ENCODE measurements around the gene KICS2.
"Not testable (repeated sequence)": the region's sequence is repeated elsewhere in the genome, so short reads cannot be mapped to it uniquely, and the experiment has no call there.

The KICS2 gene

DNA sequence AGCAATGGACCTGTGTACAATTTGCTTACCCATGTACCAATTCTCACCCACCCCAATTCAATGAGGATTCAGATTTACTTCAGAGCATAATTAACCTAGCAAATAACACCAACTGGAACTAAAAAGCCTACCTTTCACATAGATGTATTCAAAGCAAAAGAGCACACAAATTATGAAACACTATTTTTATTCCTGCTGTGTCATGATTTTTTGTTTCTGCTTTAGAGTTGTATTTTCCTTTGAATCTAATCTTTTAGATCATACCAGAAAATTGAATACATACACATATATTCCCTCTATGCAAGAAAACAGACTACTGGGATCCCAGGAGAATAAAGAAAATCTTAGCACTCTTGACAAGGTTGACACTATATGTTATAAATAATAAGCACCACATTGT, 5.9 kb downstream of the KICS2 start:
- DNase-seq (ENCODE audit: low read depth) = no peak

DNA sequence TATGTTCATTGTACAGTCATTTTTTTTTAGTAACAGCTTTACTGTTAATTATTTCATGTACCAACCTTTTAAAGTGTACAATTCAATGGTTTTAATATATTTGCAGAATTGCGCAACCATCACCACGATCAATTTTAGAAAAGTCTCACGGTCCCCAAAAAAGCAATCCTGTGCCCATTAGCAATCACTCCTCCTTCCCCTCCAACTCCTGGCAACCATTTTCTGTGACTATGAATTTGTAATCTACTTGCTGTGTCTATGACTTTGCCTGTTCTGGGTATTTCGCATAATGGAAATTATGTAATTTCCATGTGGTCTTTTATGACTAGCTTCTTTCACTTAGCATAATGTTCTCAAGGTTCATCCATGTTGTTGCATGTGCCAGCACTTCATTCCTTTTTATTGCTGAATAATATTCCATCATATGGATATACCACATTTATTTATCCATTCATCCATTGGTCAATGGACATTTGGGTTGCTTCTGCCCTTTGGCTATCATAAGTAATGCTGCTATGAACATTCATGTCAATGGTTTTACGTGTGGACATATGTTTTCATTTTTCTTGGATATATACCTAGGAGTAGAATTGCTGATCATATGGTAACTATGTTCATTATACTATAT, 9.9 kb downstream of the KICS2 start:
- DNase-seq (ENCODE audit: low read depth) = no peak

GRCh38 chr12:64207453-64207852, 14.6 kb downstream of the KICS2 start:
- no peak for DNase-seq (ENCODE audit: low read depth)

- no peak for DNase-seq (ENCODE audit: low read depth)
Observed at GRCh38 chr12:64205542-64205941, 16.6 kb downstream of the KICS2 start.

DNA sequence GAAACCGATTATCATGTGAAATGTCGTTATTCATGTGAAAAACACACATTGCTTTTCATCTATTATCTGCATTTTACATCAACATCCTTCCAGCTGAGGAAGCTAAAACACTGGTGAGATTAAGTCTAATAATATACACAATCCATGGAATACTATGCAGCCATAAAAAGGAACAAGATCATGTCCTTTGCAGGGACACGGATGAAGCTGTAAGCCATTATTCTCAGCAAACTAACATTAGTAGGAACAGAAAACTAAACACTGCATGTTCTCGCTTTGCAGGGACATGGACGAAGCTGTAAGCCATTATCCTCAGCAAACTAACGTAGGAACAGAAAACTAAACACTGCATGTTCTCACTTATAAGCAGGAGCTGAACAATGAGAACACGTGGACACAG, 18.3 kb downstream of the KICS2 start:
- DNase-seq (ENCODE audit: low read depth) = no peak

DNA sequence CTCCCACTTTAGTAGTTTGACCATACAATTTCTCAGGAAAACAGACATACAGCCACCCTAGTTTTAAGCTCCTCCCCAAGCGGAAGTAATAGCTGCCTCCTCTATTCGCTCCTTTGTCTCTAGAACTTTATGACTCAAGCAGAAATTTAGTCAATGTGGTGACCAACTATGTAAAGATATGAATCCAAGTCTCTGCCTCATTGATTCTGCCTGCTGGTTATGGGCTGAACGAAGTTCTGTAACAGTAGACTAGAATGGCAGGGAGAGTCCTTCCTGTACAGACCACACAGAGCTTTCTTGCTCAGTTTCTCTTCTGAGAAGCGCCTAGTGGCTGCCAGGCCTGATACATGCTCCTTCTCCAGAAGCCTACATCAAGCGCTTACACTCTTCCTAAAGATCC, 19.1 kb downstream of the KICS2 start:
- no peak for DNase-seq (ENCODE audit: low read depth)

DNA sequence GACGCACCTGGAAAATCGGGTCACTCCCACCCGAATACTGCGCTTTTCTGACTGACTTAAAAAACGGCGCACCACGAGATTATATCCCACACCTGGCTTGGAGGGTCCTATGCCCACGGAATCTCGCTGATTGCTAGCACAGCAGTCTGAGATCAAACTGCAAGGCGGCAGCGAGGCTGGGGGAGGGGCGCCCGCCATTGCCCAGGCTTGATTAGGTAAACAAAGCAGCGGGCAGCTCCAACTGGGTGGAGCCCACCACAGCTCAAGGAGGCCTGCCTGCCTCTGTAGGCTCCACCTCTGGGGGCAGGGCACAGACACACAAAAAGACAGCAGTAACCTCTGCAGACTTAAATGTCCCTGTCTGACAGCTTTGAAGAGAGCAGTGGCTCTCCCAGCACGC, 26.3 kb downstream of the KICS2 start:
- not testable (repeated sequence) for DNase-seq (ENCODE audit: low read depth)

GRCh38 chr12:64194333-64195149, 27.6 kb downstream of the KICS2 start:
- peak; percentile 68 for DNase-seq (ENCODE audit: low read depth)

- DNase-seq (ENCODE audit: low read depth) = no peak
Observed at GRCh38 chr12:64193931-64194330, 28.2 kb downstream of the KICS2 start.

DNA sequence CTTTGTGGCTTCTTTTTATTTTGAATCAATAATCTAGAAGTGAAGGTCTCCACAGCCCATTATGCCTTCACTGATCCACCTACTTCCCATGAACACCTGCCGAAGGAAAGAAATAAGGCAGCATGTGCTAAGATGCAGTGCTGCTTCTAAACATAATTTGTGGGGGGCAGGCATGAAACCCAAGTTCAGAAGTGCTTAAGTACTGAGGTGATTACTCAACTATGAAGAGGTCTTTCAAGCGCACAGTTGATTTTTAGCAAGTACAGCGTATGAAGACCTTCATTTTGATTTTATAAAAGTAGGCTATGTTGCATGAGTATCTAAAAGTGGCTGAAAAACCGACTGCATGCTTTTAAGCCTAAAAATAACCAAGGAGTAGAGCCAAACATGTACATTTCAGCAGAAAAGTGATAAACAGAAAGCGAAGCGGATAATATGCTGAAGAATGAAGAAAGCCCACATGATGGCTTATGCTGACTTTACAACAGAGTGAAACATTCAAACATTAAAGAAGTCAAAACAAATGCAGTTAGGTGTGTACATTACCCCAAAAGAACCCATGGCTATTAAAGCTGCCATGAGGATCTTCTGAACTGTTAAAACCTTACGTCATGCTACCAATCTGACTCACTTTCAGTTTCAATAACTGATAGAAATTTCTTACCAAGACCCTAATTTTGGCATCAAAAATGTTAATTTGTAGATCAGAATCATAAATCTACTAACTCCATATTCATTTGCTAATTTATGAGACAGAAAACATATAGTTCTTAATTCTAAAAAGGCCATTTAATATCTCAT, 29.3 kb downstream of the KICS2 start:
- no peak for DNase-seq (ENCODE audit: low read depth)

DNA sequence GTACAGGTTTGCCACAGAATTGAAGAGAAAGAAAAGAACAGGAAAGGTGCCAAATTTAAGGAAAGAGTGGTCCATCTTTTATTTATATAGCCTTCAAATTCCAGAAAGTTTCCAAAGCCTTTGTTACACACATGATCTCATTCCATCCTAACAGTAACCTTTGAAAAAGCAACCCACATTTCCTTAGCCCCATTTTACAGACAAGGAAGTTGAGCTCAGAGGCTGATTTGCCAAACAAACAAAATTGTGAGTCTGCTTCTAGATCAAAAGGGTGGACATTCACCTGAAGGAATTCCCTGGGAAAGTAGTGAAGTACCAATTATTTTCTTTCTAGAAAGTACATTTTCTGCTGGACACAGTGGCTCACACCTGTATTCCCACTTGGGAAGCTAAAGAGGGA, 32.0 kb downstream of the KICS2 start:
- DNase-seq (ENCODE audit: low read depth) = no peak

DNA sequence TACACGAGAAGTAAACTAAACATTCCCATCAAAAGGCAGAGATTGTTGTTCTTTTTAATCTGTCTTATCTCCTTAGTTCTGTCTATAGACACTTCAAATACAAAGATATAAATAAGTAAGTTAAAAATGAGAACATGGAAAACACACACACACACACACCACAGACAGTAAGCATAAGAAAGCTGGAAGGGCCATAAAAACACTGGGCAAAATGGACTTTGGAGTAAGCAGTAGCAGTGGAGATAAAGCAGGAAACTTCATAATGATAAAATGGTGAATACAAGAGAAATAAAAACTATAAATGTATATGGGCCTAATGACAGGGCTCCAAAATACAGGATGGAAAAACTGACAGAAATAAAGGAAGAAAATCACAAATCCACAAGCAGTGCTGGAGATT, 32.6 kb downstream of the KICS2 start:
- no peak for DNase-seq (ENCODE audit: low read depth)

- no peak for DNase-seq (ENCODE audit: low read depth)
Observed at GRCh38 chr12:64187794-64188193, 34.3 kb downstream of the KICS2 start.

DNA sequence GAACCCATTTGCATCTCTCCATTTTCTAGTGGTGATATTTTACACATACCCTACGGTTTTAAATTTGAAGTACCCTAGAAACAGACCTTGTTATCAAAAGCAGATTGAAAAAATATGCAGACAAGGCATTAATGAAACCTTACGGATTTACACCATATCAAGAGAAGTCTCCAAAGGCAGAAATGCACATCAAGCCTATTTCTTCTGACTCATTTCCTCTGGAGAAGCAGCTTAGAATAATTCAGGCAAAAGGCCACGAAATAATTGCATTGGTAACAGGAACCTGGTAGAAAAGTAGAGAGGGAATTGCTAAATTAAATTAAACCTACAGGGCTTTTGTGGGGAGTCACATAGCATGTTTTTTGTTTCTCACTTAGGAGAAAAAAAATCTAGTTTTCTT, 34.7 kb downstream of the KICS2 start:
- peak; percentile 63 for DNase-seq (ENCODE audit: low read depth)

DNA sequence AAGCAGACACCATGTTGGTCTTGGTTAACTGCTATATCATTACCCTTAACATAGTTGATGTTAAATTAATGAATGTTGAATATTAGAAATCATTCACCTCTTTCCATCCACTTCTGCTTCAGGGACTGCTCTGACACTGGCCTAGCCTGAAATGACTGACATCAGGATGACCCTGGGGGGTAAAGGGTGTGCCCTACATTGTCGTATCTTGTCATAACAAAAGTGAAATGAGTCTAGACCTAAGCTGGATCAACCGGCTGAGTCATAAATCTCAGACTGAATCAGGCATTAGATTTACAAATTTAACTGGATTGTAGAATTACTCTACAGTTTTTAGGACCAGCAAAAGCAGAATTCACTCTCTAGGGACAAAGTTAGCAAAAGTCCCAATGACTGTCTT, 35.3 kb downstream of the KICS2 start:
- DNase-seq (ENCODE audit: low read depth) = peak; percentile 15

DNA sequence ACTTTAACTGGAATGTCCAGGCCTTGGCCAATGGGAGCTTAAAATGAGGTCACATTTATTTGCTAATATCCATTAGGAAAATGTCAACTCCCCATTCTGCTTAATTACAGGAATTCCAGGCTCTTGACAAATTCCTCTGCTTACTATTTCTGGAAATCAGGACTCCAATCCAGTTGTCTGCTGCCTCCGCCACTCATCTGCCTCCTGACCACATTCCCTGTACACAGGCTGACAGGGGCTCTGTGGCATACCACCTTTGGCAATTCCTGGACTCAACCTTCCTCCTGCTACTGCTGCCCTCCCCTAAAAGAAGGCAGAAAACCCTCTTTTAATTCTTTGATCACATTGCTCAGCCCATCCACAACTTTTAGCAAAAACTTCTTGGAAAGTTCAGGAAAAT, 37.9 kb downstream of the KICS2 start:
- DNase-seq (ENCODE audit: low read depth) = no peak

- peak; percentile 93 for DNase-seq (ENCODE audit: low read depth)
Observed at GRCh38 chr12:64181430-64182291, 40.4 kb downstream of the KICS2 start.

- peak; percentile 63 for DNase-seq (ENCODE audit: low read depth)
Observed at GRCh38 chr12:64180951-64181350, 41.1 kb downstream of the KICS2 start.

DNA sequence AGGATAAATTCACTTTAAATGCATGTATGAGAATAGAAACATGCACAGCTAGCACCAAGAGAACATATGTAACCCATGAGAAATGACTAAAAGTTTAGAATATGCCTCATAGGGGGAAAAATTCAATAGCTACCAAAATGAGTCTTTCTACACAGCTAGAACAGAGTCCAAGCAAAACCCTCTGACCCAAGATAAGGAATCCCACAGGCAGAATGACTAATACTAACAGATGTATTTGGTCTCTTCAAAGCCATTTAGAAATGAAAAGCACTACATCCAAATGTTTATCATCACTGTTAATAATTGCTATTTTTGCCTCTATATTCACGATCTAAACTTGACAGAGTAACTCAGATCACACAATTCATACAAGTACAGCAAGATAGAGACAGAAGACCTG, 44.0 kb downstream of the KICS2 start:
- DNase-seq (ENCODE audit: low read depth) = peak; percentile 86

DNA sequence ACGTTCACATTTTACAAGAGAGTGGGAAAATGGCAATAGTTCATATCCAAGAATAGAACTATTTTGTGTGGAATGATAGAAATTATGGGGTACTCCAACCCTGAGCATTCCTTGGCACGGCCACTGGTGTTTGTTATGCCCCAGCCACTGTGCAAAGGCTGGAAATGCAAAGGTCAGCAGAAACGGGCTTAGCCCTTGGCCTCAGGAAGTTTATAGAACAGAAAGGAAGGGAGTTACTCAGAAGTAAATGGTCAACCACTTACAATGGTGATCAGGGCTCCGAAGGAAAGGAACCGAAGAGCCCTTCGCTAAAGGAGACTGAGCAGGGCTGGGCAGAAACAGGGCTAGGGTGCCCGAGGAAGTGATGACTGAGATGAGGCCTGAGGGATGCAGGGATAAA, 45.1 kb downstream of the KICS2 start:
- no peak for DNase-seq (ENCODE audit: low read depth)

GRCh38 chr12:64175254-64175945, 46.7 kb downstream of the KICS2 start:
- DNase-seq (ENCODE audit: low read depth) = peak; percentile 58
